GM18505 (cell line): ENCODE data around the gene BPNT1.
"Not testable (repeated sequence)": the region's sequence is repeated elsewhere in the genome, so short reads cannot be mapped to it uniquely, and the experiment has no call there.

Source experiments
- ATAC-seq: cut with Tn5 transposase; IDR thresholded peaks from one replicate; pipeline ENCODE4 v1.9.1; 2021; ENCODE audit not compliant: unreplicated experiment
- POLR2A ChIP-seq: IDR thresholded peaks from 4 replicates; pipeline ENCODE4 v1.6.1; 2011; ENCODE audit warnings: borderline replicate concordance; ENCODE audit not compliant: insufficient read depth, insufficient read length; ENCODE audit errors: extremely low read depth

The BPNT1 gene

DNA sequence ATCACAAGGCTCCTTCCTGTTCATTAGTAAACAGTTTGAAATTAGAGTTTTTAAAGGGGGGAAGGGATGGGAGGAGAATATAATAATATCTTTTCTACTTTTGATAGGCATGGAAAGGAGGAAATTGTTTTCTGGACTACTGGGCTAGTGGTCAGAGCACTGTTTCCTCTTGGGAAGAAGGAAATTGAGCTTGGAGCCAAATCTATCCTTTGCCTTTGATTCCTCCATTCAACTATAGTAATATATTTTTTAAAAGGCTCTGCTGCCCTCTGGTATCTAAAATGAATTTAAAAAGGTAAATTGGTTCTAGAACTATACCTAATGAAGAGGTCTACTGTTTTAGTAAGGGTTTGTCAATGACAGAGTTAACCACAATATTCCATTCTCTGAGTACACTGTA lies 10.2 kb upstream of the BPNT1 start:
- TF ChIP-seq POLR2A, result no peak
- ATAC-seq, result no peak

DNA sequence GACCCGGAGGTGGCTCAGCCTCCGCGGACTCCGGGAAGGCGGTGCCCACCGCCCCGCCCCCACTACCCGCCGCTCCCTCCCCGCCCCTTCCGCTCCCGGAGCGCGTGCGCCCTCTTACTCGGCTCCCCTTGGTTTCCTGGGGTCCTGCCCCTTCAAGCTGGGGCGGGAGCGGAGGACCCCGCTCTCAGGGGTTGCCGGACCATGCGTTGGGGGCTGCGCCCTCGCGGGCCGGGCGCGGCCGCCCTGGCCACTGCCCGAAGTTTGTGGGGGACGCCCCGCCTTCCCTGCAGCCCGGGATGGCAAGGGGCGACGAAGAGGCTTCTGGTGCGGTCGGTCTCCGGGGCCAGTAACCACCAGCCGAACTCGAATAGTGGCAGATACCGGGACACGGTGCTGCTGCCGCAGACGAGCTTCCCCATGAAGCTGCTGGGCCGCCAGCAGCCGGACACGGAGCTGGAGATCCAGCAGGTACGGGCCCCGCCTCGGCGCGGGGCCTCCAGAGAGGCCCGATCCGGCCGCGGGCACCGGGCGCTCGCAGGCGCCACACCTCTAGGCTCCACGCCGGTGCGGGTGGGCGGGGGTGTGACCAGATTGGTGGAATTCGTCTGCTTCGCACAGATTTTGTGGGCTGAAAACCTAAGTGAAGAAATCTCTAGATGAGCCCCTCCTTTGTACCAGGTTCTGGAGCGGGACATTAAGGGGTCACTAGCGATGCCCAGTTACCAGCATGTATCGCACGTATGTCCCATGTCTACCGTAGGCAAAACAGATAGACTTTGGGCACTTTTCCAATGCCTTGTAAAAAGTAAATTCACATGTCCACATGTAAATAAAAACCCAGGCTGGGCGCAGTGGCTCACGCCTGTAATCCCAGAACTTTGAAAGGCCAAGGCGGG lies 4.7 kb upstream of the BPNT1 start, which contains the start of gene IARS2:
TSS of gene IARS2 (plus strand) at position 117 of the 896 bp plus-strand sequence. CDS start at position 202, 85 bp downstream.
- TF ChIP-seq POLR2A, result peak; percentile 76
- peak; percentile 64 for ATAC-seq

DNA sequence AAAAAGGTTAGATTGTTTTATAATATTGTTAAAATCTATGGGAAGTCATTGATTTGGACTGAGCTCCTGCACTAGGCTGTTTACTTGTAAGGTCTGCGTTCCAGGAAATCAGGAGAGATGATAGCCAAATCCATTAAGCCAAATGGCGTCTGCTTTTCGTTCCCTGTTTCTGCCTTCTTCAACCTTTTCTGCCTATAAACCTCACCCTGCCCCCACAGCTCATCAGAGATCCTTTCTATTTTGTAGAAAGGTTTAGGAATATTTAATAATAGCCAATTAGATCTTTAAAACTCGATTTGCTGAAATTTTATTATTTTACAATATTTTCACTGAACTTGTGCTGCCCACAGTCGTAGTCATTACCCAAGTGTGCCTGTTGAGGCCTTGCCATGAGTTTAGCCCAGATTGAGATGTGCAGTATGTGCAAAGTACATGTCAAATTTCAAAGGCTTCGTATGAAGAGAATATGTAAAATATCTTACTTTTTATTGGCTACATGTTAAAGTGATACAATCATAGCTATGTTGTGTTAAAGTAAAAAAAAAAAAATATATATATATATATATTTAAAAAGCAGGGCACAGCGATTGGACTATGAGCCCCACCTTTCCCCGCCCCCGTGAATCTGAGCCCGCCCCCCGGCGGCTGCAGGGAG lies 3.9 kb upstream of the BPNT1 start:
- peak; percentile 2 for ATAC-seq
- TF ChIP-seq POLR2A, result no peak

DNA sequence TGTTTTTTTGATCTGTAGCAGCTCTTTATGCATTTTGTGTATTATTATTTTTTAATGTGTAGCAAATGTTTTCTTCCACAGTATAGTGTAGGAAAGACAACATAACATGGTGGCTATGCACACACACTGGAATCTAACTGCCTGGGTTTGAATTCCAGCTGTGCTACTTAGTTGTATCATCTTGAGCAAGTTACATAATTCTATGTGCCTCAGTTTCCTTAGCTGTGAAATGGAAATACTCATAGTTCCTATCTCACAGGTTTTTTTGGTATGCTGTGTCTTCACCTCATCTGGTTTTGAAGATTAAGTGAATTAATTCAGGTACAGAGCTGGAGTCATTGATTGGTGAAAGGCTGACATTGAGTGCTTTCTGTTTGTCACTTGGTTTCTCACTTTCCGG lies 3.1 kb upstream of the BPNT1 start:
- TF ChIP-seq POLR2A, result no peak
- no peak for ATAC-seq

DNA sequence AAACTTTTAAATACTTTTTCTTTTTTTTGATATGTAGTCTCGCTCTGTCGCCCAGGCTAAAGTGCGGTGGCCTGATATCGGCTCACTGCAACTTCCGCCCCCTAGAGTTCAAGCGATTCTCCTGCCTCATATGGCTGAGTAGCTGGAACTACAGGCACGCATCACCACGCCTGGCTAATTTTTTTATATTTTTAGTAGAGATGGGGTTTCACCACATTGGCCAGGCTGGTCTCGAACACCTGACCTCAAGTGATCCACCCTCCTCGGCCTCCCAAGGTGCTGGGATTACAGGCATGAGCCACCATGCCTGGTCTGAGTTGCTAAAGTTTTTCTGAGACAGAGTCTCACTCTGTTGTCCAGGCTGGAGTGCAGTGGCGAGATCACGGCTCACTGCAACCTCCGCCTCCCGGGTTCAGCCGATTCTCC lies 3.3 kb downstream of the BPNT1 start:
- not testable (repeated sequence) for ATAC-seq

DNA sequence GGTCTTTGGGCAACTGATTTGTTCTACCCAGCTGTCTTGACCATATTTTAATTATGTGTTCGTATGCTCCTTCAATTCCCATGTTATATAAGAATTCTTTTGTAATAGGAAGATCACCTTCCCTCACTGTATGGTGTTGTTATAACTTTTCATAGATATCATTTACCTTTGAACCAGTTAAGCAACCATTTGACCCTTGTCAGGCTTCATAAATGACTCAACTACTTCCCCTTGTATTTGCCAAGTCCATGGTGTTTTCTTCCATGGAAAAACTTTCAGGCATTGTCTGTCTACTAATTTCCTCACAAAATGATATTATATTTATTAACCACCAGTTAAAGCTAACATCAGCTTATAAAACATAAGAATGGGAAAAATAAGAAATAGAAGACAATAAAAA lies 5.1 kb downstream of the BPNT1 start:
- no peak for ATAC-seq

DNA sequence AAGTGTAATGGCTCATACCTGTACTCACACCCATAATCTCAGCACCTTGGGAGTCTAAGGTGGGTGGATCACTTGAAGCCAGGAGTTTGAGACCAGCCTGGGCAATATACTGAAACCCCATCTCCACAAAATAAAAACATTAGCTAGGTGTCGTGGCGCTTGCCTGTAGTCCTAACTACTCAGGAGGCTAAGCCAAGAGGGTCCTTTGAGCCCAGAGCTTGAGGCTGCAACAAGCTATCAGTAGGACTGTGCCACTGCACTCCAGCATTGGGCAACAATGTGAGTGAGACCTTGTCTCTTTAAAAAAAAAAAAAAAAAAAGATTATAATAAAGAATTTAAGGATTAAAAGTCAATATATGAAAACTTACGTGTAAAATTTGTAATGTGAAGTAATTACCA lies 11.7 kb downstream of the BPNT1 start:
- no peak for TF ChIP-seq POLR2A
- ATAC-seq, result no peak

More for the DNA sequence above, 5.1 kb downstream of the BPNT1 start:
- no peak for TF ChIP-seq POLR2A

DNA sequence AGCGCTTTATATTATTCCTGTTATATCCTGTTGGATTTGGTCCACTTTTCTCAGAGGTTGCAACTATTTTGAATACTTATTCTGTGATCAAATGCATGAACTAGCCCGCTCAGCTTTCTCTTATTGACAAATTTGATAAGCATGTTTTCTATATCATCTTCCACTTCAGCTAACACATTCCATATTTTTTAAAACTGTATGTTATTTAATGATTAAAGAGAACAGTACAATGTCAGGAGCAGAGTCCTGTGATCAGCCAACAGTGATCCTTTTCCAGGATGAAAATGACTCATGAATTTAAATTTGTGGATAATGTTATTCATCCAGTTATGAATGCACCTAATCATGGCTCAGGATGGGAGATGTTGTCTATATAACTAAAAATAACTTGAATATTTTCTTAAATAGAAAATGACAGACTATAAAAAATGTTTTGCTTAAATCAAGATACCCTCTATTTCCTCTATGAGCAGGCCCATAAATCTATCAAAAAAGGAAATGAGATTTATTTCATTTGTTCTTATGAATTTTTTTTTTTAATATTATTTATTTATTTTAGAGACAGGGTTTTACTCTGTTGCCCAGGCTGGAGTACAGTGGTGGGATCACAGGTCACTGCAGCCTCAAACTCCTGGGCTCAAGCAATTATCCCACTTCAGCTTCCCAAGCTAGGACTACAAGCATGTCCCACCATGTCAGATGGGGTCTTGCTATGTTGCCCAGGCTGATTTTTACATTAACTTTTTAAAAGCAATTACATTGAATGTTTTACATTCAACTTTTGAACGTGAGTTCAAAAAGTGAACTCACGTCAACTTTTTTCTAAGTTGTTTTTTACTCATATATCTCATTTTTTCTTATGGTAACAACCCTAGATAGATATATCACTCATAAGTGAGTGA lies 12.5 kb downstream of the BPNT1 start:
- no peak for TF ChIP-seq POLR2A
- no peak for ATAC-seq

DNA sequence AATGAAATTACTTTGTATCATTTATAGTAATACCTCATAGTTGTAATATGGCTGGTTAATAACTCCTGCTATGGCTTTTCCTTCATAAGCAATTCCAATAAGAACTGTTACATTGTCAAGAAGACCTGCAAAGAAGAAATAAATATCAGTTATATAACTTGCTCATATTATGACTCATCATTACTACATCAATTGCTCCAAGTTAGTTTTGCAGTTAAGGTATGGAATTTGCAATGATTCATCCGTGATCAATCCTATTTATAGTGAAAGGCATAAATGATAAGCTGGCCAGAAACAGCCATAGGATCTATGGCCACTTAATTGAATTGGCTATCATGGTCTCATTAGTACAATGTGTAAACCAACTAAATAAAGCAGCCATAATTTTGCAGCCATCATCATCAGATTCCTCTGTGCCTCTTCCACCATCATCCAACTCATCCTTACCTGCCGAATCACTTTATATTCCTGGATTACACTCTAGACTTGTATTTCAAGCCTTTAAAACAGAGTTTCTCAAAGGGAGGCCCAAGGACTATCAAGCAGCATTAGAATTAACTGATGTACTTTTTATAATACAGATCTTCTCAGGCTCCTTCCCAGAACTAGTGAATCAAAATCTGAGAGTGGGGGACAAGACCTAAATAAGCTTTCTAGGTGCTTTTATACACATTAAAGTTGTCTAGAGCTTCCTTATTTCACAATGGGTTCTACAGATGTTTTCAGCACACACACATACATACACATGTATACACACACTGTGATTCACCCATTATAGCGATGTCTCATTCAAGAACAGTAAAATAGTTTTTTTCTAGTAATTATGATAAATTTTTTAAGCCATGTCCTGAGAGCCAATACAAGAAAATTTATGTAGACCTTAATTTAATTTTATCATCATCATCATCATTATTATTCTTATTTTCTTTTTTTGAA lies 22.1 kb downstream of the BPNT1 start:
- no peak for TF ChIP-seq POLR2A
- ATAC-seq, result no peak

DNA sequence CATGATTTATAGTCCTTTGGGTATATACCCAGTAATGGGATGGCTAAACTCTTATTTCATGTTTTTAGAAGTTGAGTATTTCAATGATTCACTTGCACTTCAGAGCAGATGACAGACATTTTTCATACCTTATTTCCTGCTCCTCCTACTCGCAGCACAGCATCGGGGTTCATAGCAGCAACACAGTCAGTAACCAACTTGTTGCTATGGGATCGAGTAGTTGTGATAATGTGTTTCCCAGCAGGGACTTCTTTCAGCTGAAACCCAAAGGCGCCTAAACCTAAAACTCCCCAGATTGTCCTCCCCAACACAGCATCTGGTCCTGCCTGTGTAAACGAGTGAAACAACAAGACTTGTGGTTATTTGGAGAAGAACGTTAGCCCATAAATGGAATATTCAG lies 27.0 kb downstream of the BPNT1 start:
- no peak for ATAC-seq
- TF ChIP-seq POLR2A, result no peak

DNA sequence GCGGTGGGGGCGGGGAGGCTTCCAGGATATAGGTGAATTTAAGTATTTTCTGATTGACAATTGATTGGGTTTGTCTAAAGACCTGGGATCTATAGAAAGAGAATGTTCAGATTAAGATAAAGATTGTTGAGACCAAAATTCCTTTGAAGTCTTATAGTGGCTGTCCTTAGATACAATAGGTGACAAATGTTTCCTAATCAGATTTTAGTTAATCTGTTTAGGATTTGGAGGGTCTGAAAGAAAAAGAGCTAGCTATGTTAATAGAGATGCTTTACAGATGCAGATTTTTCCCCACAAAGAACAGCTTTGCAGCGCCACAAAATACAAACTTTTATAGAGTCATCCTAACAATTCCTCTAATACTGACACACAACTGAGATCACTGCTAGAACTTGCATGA lies 28.7 kb downstream of the BPNT1 start:
- ATAC-seq, result no peak
- TF ChIP-seq POLR2A, result no peak

DNA sequence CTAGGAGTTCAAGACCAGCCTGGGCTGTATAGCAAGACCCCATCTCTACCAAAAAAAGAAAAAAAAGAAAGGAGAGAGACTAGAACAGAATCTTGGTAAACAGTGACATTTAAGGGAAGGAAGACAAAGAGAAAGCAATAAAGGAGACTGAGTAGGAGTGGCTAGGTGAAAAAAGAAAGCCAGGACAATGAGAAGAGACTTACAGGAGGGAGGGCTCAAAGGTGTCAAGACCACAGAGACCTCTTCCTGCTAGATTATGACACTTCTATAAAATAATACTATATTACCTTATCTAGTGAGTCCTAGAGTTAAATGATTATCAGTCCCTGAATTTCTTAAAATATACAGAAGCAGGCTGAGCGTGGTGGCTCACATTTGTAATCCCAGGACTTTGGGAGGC lies 33.2 kb downstream of the BPNT1 start:
- ATAC-seq, result no peak
- no peak for TF ChIP-seq POLR2A

DNA sequence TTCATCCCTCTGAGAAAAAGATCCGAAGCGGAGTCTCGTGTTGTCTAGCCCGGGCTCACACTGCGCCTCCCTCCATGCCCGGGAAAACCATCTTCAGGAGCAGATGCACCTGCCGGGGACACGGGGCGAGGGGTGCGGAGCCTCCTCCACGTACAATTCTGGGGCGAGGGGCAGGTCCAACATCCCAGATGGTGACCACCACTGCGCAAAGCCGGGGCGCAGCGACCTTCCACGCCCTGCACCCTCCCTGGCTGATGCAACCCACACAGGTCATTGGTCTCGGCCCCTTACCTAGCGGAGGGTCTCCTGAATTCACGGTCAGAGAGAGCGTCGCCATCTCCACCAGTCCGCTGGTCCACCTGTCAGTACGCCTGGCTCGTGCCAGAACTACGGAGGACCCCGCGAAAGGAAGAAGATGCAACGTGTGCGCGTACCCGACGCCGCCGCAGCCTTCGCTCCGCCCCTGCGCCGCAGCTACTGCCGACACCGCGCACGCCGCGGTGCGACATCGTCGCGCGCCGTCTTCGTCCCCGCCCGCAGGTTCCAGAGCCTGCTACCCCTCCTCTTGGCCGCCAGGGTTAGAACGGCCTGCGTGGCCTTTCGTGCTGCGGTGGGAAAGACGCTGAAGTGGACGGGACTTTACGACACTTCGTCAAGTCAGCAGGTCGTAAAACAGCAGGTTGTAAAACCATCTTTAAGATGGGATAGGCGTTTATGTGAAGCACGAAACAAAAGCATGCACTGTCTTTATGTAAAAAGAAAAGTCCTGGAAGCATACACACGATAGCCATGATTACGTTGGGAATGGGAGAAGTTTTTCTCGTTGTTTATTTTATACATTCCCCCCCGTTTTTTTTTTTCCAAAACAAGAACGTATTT lies 43.3 kb downstream of the BPNT1 start, which contains the start of gene EPRS1:
TSS of gene EPRS1 (minus strand) at position 454 of the 879 bp plus-strand sequence. CDS start at position 337, 117 bp downstream.
- peak; percentile 89 for TF ChIP-seq POLR2A
- peak; percentile 99 for ATAC-seq
